ENCODE measurements around the gene LMAN1L.

- no peak for TF ChIP-seq CTCF (IDR thresholded peaks at IDR 0.05; ENCODE audit: low read depth, low read length, missing input control)
- no peak for TF ChIP-seq ZBTB33 (IDR thresholded peaks at IDR 0.05)
- no peak for TF ChIP-seq RAD21 (IDR thresholded peaks at IDR 0.05)
- TF ChIP-seq MAX (IDR thresholded peaks at IDR 0.05) = no peak
- TF ChIP-seq JUND (IDR thresholded peaks at IDR 0.05) = no peak
- TF ChIP-seq TAF1 (conservative IDR thresholded peaks at IDR 0.05) = no peak
- TF ChIP-seq HNF4A (conservative IDR thresholded peaks at IDR 0.05) = no peak
- TF ChIP-seq SP1 (IDR thresholded peaks at IDR 0.05) = no peak
- no peak for TF ChIP-seq REST (IDR thresholded peaks at IDR 0.05)
- no peak for TF ChIP-seq GABPA (IDR thresholded peaks at IDR 0.05 in 1 of 2, conservative IDR thresholded peaks at IDR 0.05 in 1 of 2)
- no peak for TF ChIP-seq ATF3 (IDR thresholded peaks at IDR 0.05)
- no peak for TF ChIP-seq FOXA1 (IDR thresholded peaks at IDR 0.05)
- no peak for TF ChIP-seq RXRA (IDR thresholded peaks at IDR 0.05)
- TF ChIP-seq YY1 (IDR thresholded peaks at IDR 0.05) = no peak
Measured at GRCh38 chr15:74767167-74768098, 45.2 kb upstream of the LMAN1L start.
